IMR-90 (cell line): ENCODE results near the gene FNBP1. TPM values are rescaled to one million over a fixed set of nuclear protein-coding genes. Genes with fewer than 3 reads are reported as not detected.

Source experiments
- ATAC-seq: fragments of 200-7000 bp; cut with Tn5 transposase; 2 replicates; pipeline ENCODE4 v1.9.1; 2020; ENCODE audit warnings: low read depth, mild to moderate bottlenecking, moderate library complexity
- BruUV-seq: library from RNA; stranded (reverse); fragments of 400-500 nt; replicated peaks from 2 replicates; lab custom pipeline; 2021; lab: Mats Ljungman, UMichigan
- CTCF ChIA-PET: fragments of 300-600 bp; formaldehyde crosslinking; extraction: SDS; loops from one replicate; lab custom pipeline; 2021; ENCODE audit warnings: antibody characterized with exemption; lab: Yijun Ruan, JAX
- POLR2A ChIA-PET: fragments of 300-600 bp; sonication (Branson Sonifier 250); formaldehyde crosslinking; loops from one replicate; lab custom pipeline; 2022; ENCODE audit warnings: antibody characterized with exemption; ENCODE audit not compliant: unreplicated experiment; lab: Charles Lee
- DNase-seq: peaks from one replicate; pipeline ENCODE4 v3.0.0; 2013
- H2AFZ ChIP-seq: replicated peaks from 2 replicates; pipeline ENCODE3; 2013; ENCODE audit warnings: low read length, mild to moderate bottlenecking; ENCODE audit not compliant: poor library complexity
- H2AK5ac ChIP-seq: 2 replicates; pipeline ENCODE4 v1.6.1; 2013; ENCODE audit warnings: low read depth, low read length, inconsistent platforms
- H2AK9ac ChIP-seq: replicated peaks from 2 replicates; pipeline ENCODE3; 2013; ENCODE audit warnings: mild to moderate bottlenecking, low read depth, low read length, moderate library complexity; ENCODE audit not compliant: poor library complexity
- H2BK120ac ChIP-seq: 2 replicates; pipeline ENCODE4 v1.6.1; 2013; ENCODE audit warnings: low read depth, low read length, inconsistent platforms
- H2BK15ac ChIP-seq: 3 replicates; pipeline ENCODE4 v1.6.1; 2013; ENCODE audit warnings: low read depth, low read length, inconsistent platforms
- H2BK20ac ChIP-seq: 2 replicates; pipeline ENCODE4 v1.6.1; 2013; ENCODE audit warnings: low read depth, mild to moderate bottlenecking, inconsistent platforms, low read length, moderate library complexity
- H2BK5ac ChIP-seq: 2 replicates; pipeline ENCODE4 v1.6.1; 2013; ENCODE audit warnings: mild to moderate bottlenecking, low read depth, low read length, inconsistent platforms; ENCODE audit not compliant: poor library complexity, severe bottlenecking
- H3K14ac ChIP-seq: replicated peaks from 2 replicates; pipeline ENCODE4 v1.6.1; 2013; ENCODE audit warnings: low read depth, low read length, inconsistent platforms
- H3K18ac ChIP-seq: 2 replicates; pipeline ENCODE4 v1.6.1; 2013; ENCODE audit warnings: low read depth, low read length, control low read depth
- H3K23ac ChIP-seq: 2 replicates; pipeline ENCODE4 v1.6.1; 2013; ENCODE audit warnings: low read depth, low read length, inconsistent platforms
- H3K27ac ChIP-seq: 2 replicates; pipeline ENCODE4 v1.5.1; 2013; ENCODE audit warnings: mild to moderate bottlenecking, control low read depth, low read length; ENCODE audit not compliant: insufficient read depth
- H3K27me3 ChIP-seq: 2 replicates; pipeline ENCODE4 v1.6.1; 2013; ENCODE audit warnings: low read length; ENCODE audit not compliant: control insufficient read depth, insufficient read depth
- H3K36me3 ChIP-seq: 2 replicates; pipeline ENCODE4 v1.6.1; 2013; ENCODE audit warnings: low read length, mixed read lengths; ENCODE audit not compliant: control insufficient read depth, insufficient read depth
- H3K4ac ChIP-seq: 2 replicates; pipeline ENCODE4 v1.6.1; 2013; ENCODE audit warnings: low read depth, low read length, inconsistent platforms
- H3K4me1 ChIP-seq: 2 replicates; pipeline ENCODE4 v1.6.1; 2013; ENCODE audit warnings: low read length, mixed read lengths; ENCODE audit not compliant: control insufficient read depth, insufficient read depth
- H3K4me2 ChIP-seq: 2 replicates; pipeline ENCODE4 v1.6.1; 2013; ENCODE audit warnings: low read depth, mild to moderate bottlenecking, control low read depth, low read length, moderate library complexity
- H3K4me3 ChIP-seq: 2 replicates; pipeline ENCODE4 v1.5.1; 2013; ENCODE audit warnings: low read depth, mild to moderate bottlenecking, control low read depth, low read length, moderate library complexity; ENCODE audit not compliant: insufficient read depth
- H3K56ac ChIP-seq: 2 replicates; pipeline ENCODE4 v1.6.1; 2013; ENCODE audit warnings: low read length, inconsistent platforms; ENCODE audit not compliant: insufficient read depth; ENCODE audit errors: extremely low read depth
- H3K79me1 ChIP-seq, 2 experiments: 2 replicates each; pipeline ENCODE4 v1.6.1; 2013; ENCODE audit warnings: low read length in 2 of 2, inconsistent platforms in 1 of 2, low read depth in 1 of 2
- H3K9ac ChIP-seq: 2 replicates; pipeline ENCODE4 v1.6.1; 2013; ENCODE audit warnings: low read depth, low read length, control low read depth
- H3K9me1 ChIP-seq: 2 replicates; pipeline ENCODE4 v1.6.1; 2013; ENCODE audit warnings: low read length, inconsistent platforms; ENCODE audit not compliant: insufficient read depth
- H3K9me3 ChIP-seq: 2 replicates; pipeline ENCODE4 v1.6.1; 2013; ENCODE audit warnings: low read length; ENCODE audit not compliant: control insufficient read depth, insufficient read depth
- H4K20me1 ChIP-seq: 2 replicates; pipeline ENCODE4 v1.6.1; 2013; ENCODE audit warnings: low read length, inconsistent platforms; ENCODE audit not compliant: insufficient read depth
- H4K5ac ChIP-seq: 2 replicates; pipeline ENCODE4 v1.6.1; 2013; ENCODE audit warnings: mild to moderate bottlenecking, low read depth, low read length, control low read depth
- H4K8ac ChIP-seq, 2 experiments: 2 replicates each; pipeline ENCODE4 v1.6.1; 2013; ENCODE audit warnings: low read depth in 2 of 2, low read length in 2 of 2, control low read depth in 1 of 2, inconsistent platforms in 1 of 2
- H4K91ac ChIP-seq: 2 replicates; pipeline ENCODE4 v1.6.1; 2013; ENCODE audit warnings: low read depth, low read length, inconsistent platforms; ENCODE audit not compliant: insufficient read depth
- FOS ChIP-seq: fragments of 150-350 bp; IDR thresholded peaks from 2 replicates; pipeline ENCODE4 v1.6.1; 2016; ENCODE audit warnings: low read depth, low read length
- MAZ ChIP-seq: IDR thresholded peaks from 2 replicates; pipeline ENCODE4 v1.6.1; 2012; ENCODE audit warnings: low read depth, mild to moderate bottlenecking, low read length, improper control_type of control experiment, moderate library complexity, borderline replicate concordance
- WGBS, 2 experiments: methylation state at CpG; one replicate each; pipeline versions ENCODE4 v1.1.5 to v1.1.7; 2013; ENCODE audit warnings: missing lambda C conversion rate in 2 of 2; ENCODE audit not compliant: insufficient read length in 1 of 2; ENCODE audit errors: extremely low coverage in 2 of 2; 5-methylcytosine and 5-hydroxymethylcytosine counted together
- dilution Hi-C: fragments of 300-500 bp; cut with HindIII; formaldehyde crosslinking; loops from one replicate; pipeline ENCODE4 v1.14.3; 2018; ENCODE audit warnings: low sequenced_read_pairs; ENCODE audit not compliant: unreplicated experiment
- in situ Hi-C: fragments of 300-500 bp; cut with MboI; formaldehyde crosslinking; loops from 3 replicates; pipeline ENCODE4 v1.14.3; 2019; ENCODE audit warnings: low sequenced_read_pairs, inconsistent platforms, mixed read lengths
- intact Hi-C: fragments of 100-400 bp; cut with micrococcal nuclease; formaldehyde crosslinking; loops from 2 replicates; pipeline ENCODE4 v1.10.0; 2022
- polyA plus RNA-seq, 3 experiments: library from polyadenylated mRNA; depleted of rRNA; stranded (reverse); fragments of >200 nt; gene quantifications; 2 replicates each; pipeline ENCODE4 v1.2.3, GENCODE V29; 2012; ENCODE audit warnings: low replicate concordance in 1 of 3
- total RNA-seq: library from RNA; depleted of rRNA; stranded (reverse); fragments of >200 nt; gene quantifications from 2 replicates; pipeline ENCODE4 v1.2.3, GENCODE V29; 2012

Gene FNBP1
- total and polyA plus RNA-seq, 2 of the 4 experiments (the other 2 are of a cell fraction): 10.3 to 15.4 TPM

DNA sequence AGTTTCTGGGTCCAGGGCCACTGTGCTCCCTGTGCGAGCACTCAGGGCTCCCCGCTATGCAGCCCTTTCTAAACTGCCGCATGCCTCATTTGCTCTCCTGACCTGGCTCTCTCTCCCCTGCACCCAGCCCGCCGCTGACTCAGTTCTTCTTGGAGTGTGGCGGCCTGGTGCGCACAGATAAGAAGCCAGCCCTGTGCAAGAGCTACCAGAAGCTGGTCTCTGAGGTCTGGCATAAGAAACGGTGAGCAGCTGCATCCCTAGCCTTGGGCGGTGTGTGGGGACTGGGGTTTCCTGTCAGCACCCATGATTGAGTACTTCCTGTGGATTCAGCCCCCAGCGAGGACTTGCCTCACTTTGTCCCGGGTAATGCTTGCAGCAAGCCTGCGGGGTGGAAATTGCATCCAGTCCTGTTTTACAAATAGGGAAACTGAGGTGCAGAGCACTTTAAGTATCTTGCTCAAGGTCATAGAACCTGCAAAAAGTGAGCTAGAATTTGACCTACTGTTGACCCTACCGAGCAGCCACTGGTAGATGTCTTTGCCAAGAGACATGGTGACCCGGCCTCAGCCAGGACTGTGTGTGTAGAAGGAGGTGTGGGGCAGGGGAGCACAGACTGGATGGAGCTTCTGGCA lies 179.8 kb downstream of the FNBP1 start:
- H4K91ac ChIP-seq: no peak overlapping the region
- no peak overlapping the region for H3K9ac ChIP-seq
- H2BK20ac ChIP-seq: no peak overlapping the region
- peaks cover 47% of the 10 kb centered on the region for H3K36me3 ChIP-seq
- DNase-seq (peak; percentile 81), ATAC-seq (peak; percentile 46)
- CTCF ChIA-PET: interaction anchor here (0.7 kb wide), 1 partner anchor 23 kb away, joined by 3 read pairs; no protein-coding TSS in a partner anchor
- TF ChIP-seq FOS (no peak), MAZ (0 out of 2 replicates have a peak, but pooled peaks have one; percentile 29)
- no peaks in the 10 kb centered on the region for H3K79me1 ChIP-seq
- no peak overlapping the region for H3K18ac ChIP-seq
- 69% methylated on average over 7 of the region's 14 CpGs; no CpG with 5 or more reads in 1 of the 2 experiments for whole genome bisulfite sequencing, 2 experiments
- H3K4me1 ChIP-seq: no peaks in the 10 kb centered on the region
- no peak overlapping the region for H2AFZ ChIP-seq
- POLR2A ChIA-PET: no interaction called here
- BruUV-seq: no TSS peak
- H3K23ac ChIP-seq: no peak overlapping the region
- no peak overlapping the region for H4K8ac ChIP-seq
- dilution Hi-C loops (no loop called here), in situ Hi-C loops (no loop called here), intact Hi-C loops (no loop called here)
- no peaks in the 10 kb centered on the region for H3K27me3 ChIP-seq
- H2BK5ac ChIP-seq: no peak overlapping the region
- no peak overlapping the region for H2BK15ac ChIP-seq
- H2AK9ac ChIP-seq: no peak overlapping the region
- no peak overlapping the region for H4K5ac ChIP-seq
- H3K56ac ChIP-seq: no peak overlapping the region
- H3K9me1 ChIP-seq: 0 out of 2 replicates have a peak, but pooled peaks cover 7% of the 10 kb centered on the region
- H2AK5ac ChIP-seq: no peak overlapping the region
- no peak overlapping the region for H3K4ac ChIP-seq
- H3K4me2 ChIP-seq: no peak overlapping the region
- no peak overlapping the region for H2BK120ac ChIP-seq
- no peak overlapping the region for H3K14ac ChIP-seq
- no peak overlapping the region for H3K27ac ChIP-seq
- H3K4me3 ChIP-seq: no peak overlapping the region
- H4K20me1 ChIP-seq: no peaks in the 10 kb centered on the region
- H3K9me3 ChIP-seq: no peaks in the 10 kb centered on the region
